Activated CD4-positive, alpha-beta T cell treated with anti-CD3 and anti-CD28 coated beads, Interleukin-2, Interleukin-6, amounts not matched to agents 100 ng/mL and 50 ng/mL, durations not matched to agents 16 hours and 8 hours (primary cell): ENCODE data around the gene PAAF1.
A peak's percentile ranks its signal among the peaks of the same experiment; 100 is the strongest.

Experiments used
- DNase-seq: peaks from one replicate; pipeline ENCODE4 v3.0.0-alpha.2; 2020

PAAF1 gene

DNA sequence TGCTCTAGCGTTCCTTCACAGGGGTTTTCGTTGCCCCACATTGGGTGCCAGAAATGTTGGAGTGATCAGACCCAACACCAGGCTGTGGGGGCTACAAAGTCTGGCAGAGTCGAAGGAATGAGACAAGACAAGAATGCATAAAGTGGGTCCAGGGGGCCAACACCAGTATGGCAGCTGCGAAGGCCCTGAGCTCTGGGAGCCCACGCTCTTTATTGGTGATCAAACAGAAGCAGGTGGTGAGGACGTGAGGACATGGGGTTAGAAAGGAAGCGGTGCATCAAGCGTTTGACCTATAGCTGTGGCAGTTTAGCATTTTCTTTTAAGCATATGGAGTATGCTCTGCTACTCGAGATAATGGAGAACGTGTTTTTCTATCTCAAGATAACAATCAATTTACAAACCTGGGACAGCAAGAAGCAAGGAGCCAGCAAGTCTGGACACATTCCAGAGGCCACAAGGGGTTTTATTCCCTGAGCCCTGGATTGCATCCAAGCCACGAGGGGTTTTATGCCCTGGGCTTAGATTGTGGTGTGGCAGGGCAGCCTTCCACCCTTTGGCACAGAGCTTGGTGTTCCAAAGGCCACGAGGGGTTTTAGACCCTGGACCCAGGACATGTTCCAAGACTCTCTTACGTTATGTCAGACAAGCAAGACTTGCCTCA lies 70.1 kb downstream of the PAAF1 start:
- DNase-seq = no peak

- no peak for DNase-seq
These were observed 72.4 kb downstream of the PAAF1 start for GRCh38 chr11:73949246-73949645.

DNA sequence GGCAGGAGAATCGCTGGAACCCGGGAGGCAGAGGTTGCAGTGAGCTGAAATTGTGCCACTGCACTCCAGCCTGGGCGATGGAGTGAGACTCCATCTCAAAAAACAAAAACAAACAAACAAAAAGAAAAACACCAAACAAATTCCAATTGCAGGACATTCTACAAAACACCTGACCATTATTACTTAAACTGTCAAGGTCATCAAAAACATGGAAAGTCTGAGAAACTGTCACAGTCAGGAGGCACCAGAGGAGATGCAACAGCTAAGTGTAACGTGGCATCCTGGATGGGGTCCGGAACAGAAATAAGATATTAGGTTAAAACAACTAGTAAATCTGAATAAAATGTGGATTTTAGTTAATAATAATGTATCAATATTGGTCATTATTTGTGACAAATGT lies 73.1 kb downstream of the PAAF1 start:
- DNase-seq = no peak

GRCh38 chr11:73950869-73951710 lies 74.3 kb downstream of the PAAF1 start, which contains the start of gene DNAJB13:
Gene DNAJB13 (plus strand): TSS chr11:73951026. CDS start chr11:73951070, 44 bp downstream.
- peak; percentile 39 for DNase-seq

DNA sequence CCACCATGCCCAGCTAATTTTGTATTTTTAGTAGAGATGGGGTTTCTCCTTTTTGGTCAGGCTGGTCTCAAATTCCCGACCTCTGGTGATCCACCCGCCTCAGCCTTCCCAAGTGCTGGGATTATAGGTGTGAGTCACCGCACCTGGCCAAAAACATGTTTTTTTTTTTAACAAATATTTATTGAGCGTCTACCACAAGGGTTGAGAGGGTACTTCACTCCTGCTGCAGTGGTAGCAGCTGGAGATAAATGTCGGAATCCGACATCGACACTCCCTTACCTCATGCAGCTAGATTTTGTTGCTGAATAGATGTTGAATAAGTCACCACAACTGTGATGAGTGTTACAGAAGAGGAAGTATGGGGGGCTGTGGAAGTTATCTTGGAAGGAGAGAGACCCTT lies 75.0 kb downstream of the PAAF1 start:
- DNase-seq = no peak

DNA sequence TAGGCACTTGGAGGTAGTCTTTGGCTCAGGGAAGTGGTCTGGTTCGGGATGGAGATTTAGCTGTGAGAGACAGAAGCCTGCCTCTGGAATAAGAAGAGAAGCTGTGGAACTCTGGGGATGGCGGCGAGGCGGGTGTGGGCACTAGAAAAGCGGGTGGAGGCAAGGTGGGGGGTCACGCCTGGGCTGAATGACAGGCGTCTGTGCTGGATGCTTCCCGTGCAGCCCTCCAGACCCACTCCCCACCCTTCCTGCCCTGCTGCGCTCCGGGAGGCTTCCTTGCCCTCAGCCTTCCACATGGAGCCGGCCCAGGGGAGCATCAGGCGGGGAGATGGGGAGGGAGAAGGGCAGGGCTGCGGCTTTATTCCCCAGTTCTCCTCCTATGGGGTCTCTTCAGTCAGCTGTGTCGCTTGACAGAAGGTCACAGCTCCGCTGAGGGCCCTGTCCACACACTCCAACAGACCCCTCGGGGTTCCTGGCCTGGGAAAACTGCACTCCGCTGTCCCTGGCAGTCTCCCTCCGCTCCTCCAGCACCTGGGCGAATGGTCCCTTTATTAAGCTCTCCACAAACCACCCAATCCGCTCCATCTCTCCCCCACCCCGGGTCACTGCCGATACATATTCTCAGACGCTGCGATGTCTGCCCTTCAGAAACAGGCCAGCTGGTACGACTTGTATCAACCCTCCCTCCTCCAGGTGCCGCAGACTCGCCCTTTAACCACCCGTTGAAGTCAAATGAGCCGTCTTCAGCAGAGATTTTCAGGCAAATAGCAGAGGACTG lies 80.3 kb downstream of the PAAF1 start:
- no peak for DNase-seq

- DNase-seq = no peak
These were observed 81.0 kb downstream of the PAAF1 start for GRCh38 chr11:73957654-73958361.

GRCh38 chr11:73958521-73959141 lies 81.8 kb downstream of the PAAF1 start:
- no peak for DNase-seq

DNA sequence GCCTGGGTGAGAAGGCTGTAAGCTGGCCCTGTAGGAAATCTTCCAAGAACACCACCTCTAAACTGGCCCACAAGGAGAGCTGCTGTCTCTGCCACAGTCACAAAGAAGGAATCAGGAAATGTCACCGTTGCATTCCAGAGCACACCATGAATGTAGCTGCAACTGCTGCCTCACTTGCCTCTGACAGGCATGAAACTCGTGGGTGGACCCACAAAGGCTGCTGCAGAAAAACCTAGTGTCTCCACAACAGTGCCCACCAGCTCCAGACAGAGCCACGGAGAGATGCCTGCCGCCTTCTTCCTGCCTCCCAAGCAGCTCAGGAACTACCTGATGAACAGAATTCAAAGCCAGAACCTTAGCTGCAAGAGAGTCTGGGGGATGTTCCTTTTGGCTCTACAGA lies 84.5 kb downstream of the PAAF1 start:
- no peak for DNase-seq

DNA sequence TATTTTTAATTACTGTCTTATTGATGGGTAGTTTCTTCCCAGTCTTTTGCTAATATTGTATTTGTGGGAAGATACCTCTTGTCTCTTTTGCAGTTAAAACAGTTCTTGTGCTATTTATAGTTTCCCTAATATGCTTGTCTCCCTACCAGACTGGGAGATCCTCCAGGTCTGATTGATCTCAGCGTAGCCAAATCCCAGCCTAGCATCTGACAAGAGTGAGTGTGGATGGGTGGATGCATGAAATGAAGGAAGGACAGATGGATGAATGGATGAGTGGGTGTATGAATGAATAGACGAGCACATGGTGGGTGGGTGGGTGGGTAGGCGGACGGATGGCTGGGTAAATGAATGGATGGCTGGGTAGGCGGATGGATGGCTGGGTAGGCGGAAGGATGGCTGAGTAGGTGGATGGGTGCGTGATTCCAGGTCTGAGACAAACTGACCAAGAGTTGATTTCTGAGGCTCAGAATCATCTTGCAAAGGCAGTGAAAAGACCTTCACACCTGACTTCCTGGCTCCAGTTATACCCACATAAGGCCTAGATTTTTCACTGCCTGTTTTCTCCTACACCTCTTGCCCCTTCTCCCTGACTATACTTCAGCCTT lies 85.4 kb downstream of the PAAF1 start:
- DNase-seq = no peak

DNA sequence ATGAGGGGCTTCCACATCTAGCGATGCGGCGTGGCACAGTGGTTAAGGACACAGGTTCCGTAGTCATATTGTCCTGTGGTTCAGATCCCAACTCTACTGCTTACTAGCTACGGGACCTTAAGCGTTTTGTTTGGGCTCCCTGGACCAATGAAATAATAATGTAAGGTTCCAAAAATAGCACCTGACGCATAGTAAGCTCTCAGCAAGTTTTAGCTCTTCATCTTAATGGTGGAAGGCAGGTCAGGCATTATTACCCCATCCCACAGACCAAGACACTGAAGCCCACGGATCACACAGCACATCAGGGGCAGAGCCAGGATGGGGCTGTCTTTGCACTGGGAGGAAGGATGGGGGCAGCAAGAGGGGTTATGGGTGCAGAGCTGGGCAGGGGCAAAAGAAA lies 87.1 kb downstream of the PAAF1 start:
- no peak for DNase-seq

- no peak for DNase-seq
These were observed 88.4 kb downstream of the PAAF1 start for GRCh38 chr11:73965076-73965763.

- no peak for DNase-seq
These were observed 88.9 kb downstream of the PAAF1 start for GRCh38 chr11:73965764-73966121.

DNA sequence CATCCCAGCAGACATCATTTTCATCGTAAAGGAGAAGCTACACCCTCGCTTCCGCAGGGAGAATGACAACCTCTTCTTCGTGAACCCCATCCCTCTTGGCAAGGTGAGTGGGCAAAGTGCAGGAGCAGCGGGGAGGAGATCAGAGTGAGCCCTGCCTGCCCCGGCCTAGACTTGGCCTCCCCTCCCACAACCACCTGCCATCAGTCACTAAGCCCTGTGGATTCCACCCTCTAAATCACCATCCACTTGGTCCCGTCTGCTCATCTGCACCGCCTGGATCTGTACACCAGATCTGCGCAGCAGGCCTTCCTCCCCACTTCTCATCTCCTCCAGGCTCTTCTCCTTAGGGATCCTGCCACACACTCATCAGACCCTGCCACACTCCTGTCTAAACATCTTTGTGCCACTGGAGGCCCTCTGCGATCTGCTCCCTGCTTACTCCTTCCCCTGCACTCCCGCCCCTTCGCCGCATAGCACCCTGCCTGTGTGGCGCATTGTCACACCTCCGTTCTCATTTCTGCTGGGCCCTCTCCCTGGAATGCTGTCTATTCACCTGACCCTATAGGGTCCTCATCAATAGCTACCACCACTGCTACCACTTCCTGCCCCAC lies 91.7 kb downstream of the PAAF1 start:
- no peak for DNase-seq

DNA sequence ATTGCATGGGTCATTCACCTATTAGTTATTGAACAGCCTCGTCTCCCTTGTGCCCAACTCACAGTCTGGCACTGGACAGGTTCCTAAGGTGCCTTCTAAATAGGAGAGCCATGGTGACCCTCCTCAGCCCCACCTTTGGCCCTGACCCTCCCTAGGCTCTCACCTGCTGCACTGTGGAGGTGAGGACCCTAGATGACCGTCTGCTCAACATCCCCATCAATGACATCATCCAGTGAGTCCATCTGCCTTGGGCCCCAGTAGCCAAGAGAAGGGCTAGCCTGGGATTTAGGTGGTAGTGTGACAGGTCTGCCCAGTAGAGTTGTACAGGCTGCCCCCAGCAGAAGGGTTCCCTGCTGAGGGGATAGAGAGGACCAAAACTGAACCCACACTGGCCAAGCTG lies 92.3 kb downstream of the PAAF1 start:
- no peak for DNase-seq

DNA sequence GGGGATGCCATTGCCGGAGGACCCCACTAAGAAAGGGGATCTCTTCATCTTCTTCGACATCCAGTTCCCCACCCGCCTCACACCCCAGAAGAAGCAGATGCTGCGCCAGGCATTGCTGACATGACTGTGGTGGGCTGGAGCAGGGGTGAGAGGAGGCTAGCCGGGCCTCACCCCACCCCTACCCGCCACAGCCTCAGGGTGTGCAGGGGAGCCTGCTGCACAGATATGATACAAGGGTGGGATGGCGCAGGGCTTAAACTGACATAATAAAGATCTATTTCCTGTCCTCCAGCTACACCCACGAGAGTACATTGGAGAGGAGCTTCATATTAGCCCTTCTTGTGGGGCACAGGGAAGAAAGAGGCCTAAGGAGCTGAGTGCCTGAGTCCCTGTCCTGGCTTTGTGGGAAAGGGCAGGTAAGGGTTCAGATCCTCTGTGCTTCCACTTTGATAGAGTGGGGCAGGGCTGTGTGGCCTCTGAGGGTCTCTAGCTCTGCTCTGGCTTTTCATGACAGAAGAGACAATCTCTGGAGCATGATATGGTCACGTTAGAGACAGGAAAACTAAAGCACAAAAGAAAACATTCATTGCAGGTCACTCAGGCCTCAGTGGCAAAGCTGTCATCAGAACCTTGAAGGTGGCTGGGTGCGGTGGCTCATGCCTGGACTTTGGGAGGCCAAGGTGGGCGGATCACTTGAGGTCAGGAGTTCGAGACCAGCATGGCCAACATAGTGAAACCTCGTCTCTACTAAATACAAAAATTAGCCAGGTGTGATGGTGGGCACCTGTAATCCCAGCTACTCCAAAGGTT lies 93.4 kb downstream of the PAAF1 start:
- DNase-seq = no peak

DNA sequence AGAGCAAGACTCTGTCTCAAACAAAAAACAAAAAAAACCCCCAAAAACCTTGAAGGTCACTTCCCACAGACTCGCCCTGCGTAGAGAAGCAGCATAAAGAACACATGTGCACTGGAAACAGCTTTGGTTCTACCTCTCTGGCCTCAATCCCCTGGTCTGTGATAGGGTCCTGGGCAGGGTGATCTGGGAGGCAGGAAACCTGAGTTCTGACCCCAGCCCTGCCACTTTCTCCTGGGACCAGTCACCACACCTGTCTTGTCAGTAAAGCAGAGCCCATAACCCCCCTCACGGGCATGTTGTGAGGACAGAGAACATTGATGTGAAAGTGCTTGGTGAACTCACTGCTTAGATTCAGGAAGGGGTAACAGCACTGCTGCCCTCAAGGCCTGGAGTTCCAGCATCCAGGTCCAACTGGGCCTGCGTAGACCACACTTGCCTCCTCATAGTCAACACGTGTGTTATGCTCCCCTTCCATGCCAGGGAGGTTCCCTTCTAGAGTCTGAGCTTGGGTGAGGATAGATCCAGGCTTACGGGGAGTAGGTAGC lies 94.4 kb downstream of the PAAF1 start:
- DNase-seq = peak; percentile 35

GRCh38 chr11:73972187-73972586 lies 95.4 kb downstream of the PAAF1 start:
- DNase-seq = peak; percentile 28

DNA sequence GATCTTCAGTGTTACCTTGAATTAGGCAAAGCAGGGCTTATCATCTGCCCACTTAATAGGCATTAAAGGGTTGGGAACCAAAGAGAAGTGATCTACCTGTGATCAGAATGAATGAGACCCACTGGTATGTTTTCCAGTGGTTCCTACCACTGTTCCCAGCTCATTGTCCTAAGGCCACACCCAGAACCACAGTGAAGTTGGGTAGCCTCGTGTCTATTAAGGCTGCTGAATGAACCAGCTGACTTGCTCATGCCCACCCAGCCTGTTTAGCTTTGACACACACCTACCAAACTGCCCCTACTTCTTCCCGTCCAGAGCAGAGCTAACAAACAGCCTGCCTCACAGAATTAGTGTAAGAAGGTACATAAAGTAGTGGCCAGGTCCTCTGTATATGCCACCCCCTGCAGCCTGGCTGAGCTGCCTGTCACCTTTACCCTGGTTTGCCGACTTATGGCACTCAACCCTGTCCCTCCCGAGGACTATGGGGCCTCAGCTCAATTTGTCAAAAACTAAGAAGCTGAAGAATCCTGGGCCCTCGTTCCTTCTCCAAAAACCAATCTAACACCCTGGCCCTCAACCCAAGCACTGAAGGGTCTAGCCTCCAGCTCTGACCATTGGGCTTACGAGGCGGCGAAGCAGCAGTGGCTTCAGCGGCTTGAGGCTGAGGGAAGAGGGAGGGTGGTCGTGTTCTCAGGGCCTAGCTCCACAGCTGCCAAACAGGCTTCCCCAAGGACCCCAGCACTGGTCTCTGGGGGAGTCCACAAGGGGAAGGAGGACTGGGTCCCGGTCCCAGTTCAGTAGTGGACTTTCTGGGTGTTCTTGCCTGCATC lies 96.0 kb downstream of the PAAF1 start:
- no peak for DNase-seq
